HL-60/S4 treated with phorbol 12-myristate 13-acetate at 8.2 ng/mL for 4 days and 3 days (cell line): ENCODE results near the gene IL12RB1.
"Not testable (repeated sequence)": the region's sequence is repeated elsewhere in the genome, so short reads cannot be mapped to it uniquely, and the experiment has no call there.

ENCODE experiments used
- in situ Hi-C: fragments of 300-500 bp; cut with MboI; formaldehyde crosslinking; loops from 2 replicates; pipeline ENCODE4 v1.15.0; 2022; ENCODE audit warnings: low sequenced_read_pairs

The IL12RB1 gene

DNA sequence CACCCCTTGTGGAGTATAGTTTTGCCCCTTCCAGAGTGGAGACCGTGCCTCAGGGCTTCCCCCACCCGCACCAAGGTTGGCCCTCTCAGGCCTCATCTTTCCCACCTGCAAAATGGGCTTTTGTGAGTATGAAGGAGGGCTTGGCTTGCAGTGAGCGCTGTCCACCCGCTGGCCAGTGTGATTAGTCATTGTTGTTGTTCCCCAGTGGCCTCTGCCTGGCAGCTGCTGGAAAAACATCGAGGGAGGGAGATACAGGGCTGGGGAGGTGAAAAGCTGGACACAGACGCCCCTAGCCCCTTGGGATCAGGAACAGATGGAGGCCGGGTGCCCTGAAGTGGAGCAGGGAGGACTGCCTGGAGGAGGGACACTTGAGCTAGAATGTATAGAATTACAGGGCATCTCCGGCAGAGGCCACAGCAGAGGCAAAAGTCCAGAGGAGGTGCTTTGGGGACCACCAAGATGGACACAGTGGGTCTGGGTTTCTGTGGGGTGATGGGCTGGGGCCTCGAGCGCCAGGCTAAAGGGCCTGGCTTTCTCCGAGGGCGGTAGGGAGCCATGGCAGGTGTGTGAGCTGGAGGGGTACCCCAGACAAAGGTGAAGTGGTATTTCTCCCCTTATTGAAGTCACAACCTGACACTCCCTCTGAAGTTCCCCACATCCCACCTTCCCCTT, 3.9 kb upstream of the IL12RB1 start:
- in situ Hi-C loops = no loop called here

DNA sequence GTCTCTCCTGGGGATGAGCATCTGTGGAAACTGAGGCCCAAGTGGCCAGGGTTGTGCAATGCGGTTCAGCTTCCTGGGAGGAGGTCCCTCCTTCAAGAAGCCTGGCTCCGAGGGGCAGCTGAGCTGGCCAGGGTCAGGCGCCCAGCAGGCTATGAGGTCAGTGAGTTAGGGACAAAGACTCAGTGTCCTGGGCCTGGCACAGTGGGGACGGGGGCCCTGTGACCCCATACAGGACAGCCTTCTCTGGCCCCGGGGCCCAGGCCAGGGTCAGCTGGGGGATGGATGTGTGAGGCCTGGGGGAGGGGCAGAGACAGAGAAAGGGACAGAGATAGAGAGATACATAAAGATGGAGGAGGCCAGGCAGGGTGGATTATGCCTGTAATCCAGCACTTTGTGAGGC, 3.0 kb upstream of the IL12RB1 start:
- in situ Hi-C loops = no loop called here

DNA sequence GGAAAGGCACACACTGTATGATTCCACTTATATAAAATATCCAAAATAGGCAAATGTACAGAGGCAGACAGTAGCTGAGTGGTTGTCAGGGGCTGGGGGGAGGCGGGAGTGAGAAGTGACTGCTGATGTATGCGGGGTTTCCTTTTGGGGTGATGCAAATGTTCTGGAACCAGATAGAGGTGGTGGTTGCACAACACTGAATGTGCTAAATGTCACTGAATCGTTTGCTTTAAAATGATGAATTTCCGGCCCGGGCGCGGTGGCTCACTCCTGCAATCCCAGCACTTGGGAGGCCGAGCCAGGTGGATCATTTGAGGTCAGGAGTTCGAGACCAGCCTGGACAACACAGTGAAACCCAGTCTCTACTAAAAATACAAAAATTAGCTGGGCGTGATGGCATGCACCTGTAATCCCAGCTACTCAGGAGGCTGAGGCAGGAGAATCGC, 2.4 kb upstream of the IL12RB1 start:
- in situ Hi-C loops = not testable (repeated sequence)

DNA sequence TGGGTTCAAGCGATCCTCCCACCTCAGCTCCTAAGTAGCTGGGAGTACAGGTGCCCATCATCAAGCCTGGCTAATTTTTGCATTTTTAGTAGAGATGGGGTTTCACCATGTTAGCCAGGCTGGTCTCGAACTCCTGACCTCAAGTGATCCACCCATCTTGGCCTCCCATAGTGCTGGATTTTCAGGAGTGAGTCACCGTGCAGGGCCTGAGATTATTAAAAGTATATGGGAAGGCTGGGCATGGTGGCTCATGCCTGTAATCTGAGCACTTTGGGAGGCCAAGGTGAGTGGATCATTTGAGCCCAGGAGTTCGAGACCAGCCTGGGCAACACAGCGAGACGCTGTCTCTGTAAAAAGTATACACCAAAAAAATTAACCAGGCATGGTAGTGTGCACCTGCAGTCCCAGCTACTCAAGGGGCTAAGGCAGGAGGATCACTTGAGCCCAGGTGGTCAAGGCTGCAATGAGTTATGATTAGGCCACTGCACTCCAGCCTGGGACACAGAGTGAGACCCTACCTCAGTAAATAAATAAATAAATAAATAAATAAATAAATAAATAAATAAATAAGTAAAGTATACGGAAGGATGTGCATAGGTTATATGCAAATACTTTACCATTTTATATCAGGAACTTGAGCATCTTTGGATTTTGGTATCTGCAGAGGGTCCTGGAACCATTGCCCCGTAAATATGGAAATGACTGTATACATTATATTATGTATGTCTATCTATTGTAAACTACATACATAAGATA, 854 bp downstream of the IL12RB1 start:
- in situ Hi-C loops = no loop called here

DNA sequence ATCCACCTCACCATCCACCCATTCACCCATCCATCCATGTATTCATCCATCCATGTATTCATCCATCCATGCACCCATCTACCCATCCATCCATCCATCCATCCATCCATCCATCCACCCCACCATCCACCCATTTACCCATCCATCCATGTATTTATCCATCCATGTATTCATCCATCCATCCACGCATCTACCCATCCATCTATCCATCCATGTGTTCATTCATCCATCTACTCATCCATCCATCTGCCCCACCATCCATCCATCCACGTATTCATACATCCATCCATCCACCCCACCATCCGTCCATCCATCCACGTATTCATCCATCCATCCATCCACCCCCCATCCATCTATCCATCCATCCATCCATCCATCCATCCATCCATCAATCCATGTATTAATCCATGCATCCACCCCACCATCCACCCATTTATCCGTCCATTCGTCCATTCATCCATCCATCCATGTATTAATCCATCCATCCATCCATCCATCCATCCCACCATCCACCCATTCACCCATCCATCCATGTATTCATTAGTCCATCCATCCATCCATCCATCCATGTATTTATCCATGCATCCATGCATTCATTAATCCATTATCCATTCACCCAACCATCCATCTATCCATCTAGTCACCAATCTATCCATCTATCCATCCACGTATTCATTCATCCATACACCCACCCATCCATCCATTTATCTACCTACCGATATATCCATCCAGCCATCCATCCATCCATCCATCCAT, 2.6 kb downstream of the IL12RB1 start:
- in situ Hi-C loops = no loop called here

DNA sequence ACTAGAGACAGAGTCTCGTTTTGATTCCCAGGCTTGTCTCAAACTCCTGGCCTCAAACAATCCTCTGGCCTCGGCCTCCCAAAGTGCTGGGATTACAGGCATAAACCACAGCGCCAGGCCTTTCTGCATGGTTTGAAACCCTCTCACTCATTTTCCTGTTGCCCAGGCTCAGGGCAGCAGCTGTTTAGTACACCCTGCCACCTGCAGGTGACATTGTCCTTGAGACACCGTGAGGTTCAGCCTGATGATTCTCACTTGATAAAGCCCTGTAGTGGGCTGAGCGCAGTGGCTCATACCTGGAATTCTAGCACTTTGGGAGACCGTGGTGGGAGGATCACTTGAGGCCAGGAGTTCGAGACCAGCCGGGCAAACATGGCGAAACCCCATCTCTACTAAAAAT, 12.5 kb downstream of the IL12RB1 start:
- in situ Hi-C loops = no loop called here

DNA sequence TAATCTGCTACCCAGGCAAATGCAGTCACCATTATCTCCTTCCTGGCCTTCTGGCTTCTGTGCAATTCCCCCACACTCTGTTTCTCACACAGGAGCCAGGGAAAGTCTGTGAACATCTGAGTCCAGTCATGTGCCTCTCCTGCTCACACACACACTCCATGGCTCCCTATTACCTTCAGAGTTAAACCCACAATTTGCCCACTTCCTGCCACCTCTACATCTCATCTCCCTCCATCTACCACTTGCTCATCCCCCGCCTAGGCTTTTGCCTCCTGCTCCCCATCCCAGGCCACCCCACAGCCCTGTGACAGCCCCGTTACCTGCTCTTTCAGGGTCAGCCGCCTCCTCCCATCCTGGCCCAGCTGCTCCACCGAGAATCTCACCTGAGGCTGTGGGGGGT, 13.5 kb downstream of the IL12RB1 start:
- in situ Hi-C loops = no loop called here

DNA sequence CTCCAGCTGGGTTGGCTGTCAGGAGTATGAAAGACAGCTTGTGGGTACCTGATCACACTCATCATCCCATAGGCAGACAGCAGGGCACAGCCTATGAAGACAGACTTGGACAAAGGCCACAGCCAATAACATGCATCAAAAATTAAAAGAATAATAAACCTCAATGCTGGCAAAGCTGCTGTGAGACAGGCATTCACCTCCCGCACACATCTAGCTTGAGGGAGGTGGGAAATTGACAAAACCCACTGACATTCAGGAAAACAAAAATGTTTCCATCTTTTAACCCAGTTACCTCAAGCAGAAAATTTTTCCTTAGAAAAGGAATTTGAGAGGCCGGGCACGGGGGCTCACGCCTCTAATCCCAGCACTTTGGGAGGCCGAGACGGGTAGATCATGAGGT, 14.4 kb downstream of the IL12RB1 start:
- in situ Hi-C loops = no loop called here

DNA sequence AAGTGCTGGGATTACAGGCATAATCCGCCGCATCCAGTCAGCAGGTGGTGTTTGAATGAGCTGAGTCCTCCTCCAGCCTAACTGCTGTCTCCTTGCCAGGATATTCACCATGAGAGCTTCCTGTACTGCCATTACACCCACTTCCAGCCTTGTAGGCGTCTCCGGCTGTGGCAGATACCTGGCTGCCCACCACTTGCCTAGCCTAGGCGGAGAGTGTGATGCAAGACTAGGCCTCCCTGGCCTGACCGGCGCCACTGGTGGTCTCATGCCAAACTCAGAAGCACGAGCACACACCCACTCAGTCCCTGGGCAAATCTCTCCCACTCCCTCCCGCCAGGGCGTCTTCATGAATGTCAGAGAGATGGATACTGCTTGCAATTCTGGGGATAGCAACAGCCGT, 16.6 kb downstream of the IL12RB1 start:
- in situ Hi-C loops = no loop called here

DNA sequence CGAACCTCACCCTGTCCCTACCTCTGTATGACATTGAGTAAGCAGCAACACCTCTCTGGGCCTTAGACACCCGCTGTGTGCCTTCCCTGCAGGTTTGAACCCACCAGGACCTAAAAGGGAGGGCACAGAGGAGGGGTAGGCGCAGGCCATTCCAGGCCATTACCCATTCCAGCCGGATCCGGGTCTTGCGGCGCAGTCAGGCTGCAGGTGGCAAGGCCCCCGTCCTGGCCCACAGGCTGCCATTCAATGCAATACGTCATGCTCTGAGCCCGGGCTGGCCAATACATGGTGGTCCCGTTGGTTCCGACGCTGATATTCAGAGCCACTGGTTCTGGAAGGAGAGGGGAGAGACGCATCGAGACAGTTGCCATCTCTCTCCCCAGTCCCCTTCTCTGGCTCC, 17.4 kb downstream of the IL12RB1 start:
- in situ Hi-C loops = no loop called here

DNA sequence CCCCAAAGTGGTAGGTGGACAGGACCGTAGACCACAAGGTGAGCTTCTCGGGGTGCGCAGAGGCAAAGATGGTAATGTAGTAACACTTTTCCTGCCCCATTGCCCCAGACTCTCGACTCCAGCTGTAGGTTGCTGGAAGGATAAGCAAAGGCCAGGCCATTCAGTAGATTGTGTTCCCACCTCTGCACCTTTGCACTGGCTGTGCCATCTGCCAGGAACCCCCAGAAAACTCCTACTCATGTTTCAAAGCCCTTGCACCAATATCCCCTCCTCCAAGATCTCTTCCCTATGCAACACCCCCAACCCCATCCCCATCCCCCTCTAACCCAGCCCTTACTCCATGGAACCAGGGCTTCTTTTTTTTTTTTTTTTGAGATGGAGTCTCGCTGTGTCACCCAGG, 18.3 kb downstream of the IL12RB1 start:
- in situ Hi-C loops = no loop called here

DNA sequence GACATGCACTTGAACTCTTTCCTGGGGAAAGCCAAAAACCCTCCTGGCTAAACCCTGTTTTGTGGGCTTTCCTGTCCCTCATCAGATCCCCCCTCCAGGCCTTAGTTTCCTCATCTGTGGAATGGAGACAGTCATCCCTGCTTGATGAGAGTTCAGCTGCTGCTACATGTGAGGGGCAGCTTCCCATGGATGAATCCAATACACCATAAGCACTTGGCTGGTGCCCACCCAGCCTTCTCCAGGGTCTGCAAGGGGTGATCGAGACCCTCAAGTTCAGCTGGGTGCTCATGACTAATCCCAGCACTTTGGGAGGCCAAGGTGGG, 21.6 kb downstream of the IL12RB1 start:
- in situ Hi-C loops = no loop called here

DNA sequence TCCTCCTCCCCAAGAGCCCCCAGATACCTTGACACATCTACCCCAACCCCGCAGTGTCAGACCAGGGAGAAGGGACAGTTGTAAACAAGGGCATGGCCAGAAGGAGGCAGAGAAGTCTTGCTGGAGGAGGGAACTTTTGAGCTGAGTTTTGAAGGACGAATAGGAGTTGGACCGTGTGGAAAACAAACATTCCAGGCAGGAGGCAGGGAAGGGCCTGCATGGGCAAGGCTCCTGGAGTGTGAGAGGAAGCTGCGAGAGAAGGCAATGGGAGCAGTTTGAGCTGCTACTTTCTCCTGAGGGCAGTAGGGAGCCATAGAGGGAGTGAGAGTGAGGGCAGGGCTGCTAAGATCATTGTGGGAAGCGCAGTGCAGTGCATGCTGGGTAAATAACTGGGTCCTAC, 23.3 kb downstream of the IL12RB1 start:
- in situ Hi-C loops = no loop called here

DNA sequence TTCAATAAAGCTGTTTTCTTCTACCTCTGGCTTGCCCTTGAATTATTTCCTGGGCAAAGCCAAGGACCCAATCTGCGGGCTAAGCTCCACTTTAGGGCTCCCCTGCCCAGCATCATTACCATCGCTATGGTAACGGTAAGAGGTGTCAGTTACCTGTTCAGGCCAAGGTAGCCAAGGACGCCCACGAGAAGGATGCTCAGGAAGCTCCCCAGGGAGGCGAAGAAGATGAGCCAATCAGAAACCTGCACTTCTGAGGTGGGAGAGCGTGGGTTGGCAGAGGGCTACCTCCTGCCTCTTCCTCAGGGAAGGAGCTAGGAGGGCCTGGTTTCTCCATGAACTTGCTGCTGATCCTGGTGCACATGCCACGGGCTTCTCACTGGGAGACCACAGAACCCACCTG, 24.7 kb downstream of the IL12RB1 start:
- in situ Hi-C loops = no loop called here

DNA sequence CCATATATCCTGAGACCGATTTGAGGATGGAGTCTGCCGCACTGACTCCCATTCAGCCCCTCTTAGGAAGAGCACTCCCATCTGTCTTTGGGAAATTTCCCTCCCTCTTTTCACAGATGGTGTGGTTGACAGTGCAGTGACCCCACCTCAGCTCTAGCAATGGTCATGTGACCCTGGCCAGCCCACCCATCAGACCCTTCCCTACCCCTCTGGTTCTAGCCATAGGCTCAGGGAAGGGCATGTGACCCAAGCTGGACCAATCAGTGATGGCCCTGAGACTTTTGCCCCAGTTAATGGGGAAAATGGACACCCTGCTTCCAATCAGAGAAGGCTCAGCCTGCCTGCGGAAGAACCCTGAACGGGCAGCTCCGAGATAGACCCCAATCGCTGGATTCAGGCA, 26.3 kb downstream of the IL12RB1 start:
- in situ Hi-C loops = no loop called here

DNA sequence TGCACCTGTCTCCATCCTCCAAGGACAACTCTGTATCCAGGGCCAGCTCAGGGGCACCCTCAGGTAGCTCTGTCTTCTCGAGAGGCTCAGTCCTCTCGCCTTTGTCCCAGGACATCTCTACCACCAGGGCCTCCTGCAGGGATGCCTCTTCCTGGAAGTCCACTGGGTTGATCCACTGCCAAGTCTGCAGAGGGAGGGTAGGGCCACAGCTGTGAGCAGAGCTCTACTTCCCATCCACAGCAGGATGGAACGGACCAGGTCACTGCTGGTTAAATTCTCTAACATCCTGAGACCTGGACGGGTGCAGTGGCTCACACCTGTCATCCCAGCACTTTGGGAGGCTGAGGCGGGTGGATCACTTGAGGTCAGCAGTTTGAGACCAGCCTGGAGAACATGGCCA, 26.8 kb downstream of the IL12RB1 start:
- in situ Hi-C loops = loop anchor here (10.0 kb wide), 1 partner anchor 55 kb away; the partner anchor contains the start of gene ARRDC2

DNA sequence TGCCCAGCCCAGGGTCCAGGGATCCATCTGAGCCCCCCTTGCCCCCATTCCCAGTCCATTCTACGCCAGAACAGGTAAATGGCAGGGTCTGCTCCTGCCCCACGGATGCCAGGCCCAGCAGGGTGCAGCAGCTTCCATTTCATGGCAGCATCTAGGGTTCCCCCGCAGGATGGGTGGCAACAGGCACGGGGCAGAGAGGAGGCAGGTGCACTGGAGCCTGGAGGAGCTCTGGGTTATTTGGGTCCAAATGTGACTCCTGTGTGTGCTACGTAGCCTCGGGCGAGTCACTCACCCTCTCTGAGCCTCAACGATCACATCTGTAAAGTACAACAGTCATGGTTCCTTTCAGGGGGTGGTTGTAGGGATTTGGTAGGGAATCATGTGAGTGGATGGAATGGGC, 27.4 kb downstream of the IL12RB1 start:
- in situ Hi-C loops = loop anchor here (10.0 kb wide), 1 partner anchor 54 kb away; the partner anchor contains the start of gene ARRDC2

DNA sequence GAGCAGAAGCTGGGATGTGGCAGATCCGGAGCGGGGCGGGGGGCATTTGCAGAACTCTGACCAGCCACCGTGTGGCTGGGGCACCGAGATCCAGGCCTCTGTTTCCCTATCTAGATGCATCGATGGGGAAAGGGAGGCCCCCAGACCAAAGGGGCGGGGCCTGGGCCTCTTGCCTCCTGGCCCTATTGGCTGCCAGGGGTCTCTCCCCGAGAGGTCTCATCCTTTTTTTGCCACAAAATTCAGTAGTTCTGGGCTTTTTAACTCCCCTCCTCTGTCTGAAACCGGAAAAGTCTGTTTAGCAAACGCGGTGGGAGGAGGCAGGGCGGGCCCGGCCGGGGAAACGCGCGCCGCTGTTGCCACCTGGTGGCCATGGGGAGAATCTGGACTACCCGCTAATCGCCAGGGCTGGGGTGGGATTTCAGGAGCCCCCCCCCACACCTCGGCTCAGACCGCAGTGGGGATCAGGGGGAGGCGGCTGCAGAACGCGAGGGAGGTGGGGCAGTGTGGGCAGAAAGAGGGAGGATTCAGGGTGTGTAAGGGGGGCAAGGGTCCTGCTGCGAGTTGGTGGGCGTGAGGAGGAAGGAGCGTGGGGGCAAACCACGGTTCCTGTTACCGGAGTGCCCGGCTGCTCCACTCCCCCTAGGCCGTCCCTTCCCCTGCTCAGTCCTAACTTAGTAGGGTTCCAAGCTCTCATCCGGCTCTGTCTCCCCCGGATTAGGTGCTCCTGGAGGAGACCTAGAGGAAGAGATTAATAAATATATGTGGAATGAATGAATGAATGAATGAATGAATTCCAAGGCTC, 28.3 kb downstream of the IL12RB1 start:
- in situ Hi-C loops = loop anchor here (10.0 kb wide), 1 partner anchor 54 kb away; the partner anchor contains the start of gene ARRDC2

DNA sequence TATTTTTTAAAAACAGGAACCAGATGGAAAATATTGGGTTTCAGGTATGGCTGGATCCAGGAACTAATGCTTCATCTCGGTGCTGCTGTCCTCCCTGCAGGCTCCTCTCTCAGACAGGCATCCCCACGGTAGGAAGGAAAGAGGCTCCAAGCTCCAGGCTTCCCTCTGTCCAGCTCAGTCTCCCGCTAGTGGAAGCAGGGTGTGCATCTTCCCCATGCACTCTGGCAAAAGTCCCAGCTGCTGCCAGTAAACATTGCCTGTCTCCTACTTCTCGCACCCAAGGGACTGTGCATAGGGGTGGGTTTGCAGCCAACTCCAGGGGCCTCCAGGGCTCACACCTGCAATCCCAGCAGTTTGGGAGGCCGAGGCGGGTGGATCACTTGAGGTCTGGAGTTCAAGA, 29.2 kb downstream of the IL12RB1 start:
- in situ Hi-C loops = loop anchor here (10.0 kb wide), 1 partner anchor 53 kb away; the partner anchor contains the start of gene ARRDC2

DNA sequence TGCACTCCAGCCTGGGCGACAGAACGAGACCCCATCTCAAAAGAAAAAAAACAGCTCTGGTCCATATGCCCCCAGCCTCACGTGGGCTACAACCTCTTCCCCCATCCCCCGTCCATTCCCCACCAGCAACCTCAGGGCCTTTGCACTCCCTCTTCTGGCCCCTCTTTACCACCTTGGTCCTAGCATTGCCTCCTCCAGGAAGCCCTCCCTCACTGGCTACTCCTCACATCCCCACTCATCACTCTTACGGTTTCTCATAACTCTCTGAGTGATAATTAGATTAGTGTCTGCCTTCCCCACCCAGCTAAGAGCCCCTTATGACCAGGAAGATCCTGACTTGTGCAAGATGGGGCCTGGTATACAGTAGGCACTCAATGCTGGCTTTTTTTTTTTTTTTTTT, 30.8 kb downstream of the IL12RB1 start:
- in situ Hi-C loops = loop anchor here (10.0 kb wide), 1 partner anchor 51 kb away; the partner anchor contains the start of gene ARRDC2
